GM21526 (cell line): ENCODE data around the gene NOP14.
"Not testable (repeated sequence)": the region's sequence is repeated elsewhere in the genome, so short reads cannot be mapped to it uniquely, and the experiment has no call there.

Source experiments
- ATAC-seq: cut with Tn5 transposase; IDR thresholded peaks from one replicate; pipeline ENCODE4 v1.9.1; 2021; ENCODE audit warnings: moderate library complexity; ENCODE audit not compliant: unreplicated experiment, low FRiP score

Gene NOP14

GRCh38 chr4:2943364-2944090 is 19.7 kb downstream of the NOP14 start:
- no peak for ATAC-seq

- no peak for ATAC-seq
Measured at GRCh38 chr4:2942532-2943363, 20.5 kb downstream of the NOP14 start.

GRCh38 chr4:2942037-2942531 is 21.1 kb downstream of the NOP14 start:
- ATAC-seq, result no peak

GRCh38 chr4:2941138-2942036 is 21.8 kb downstream of the NOP14 start:
- ATAC-seq, result no peak

- ATAC-seq, result no peak
Measured at GRCh38 chr4:2940267-2941137, 22.7 kb downstream of the NOP14 start.

- ATAC-seq, result no peak
Measured at GRCh38 chr4:2939383-2940243, 23.6 kb downstream of the NOP14 start.

- no peak for ATAC-seq
Measured at GRCh38 chr4:2938906-2939305, 24.3 kb downstream of the NOP14 start.

- ATAC-seq, result not testable (repeated sequence)
Measured at GRCh38 chr4:2938411-2938810, 24.8 kb downstream of the NOP14 start.

- no peak for ATAC-seq
Measured at GRCh38 chr4:2937986-2938385, 25.2 kb downstream of the NOP14 start.

GRCh38 chr4:2937146-2937857 is 25.9 kb downstream of the NOP14 start:
- no peak for ATAC-seq

GRCh38 chr4:2936773-2937145 is 26.4 kb downstream of the NOP14 start:
- no peak for ATAC-seq

- no peak for ATAC-seq
Measured at GRCh38 chr4:2935762-2936743, 27.2 kb downstream of the NOP14 start.

- no peak for ATAC-seq
Measured at GRCh38 chr4:2934813-2935761, 28.1 kb downstream of the NOP14 start.

GRCh38 chr4:2934077-2934812 is 29.0 kb downstream of the NOP14 start:
- no peak for ATAC-seq

GRCh38 chr4:2933566-2934076 is 29.6 kb downstream of the NOP14 start:
- ATAC-seq, result no peak
